K562 (cell line): Measurements from ENCODE around the gene RRAS. TPM values are rescaled to one million over a fixed set of nuclear protein-coding genes. Genes with fewer than 3 reads are reported as not detected.

Source experiments
- KAT2B ChIP-seq: IDR thresholded peaks from one replicate; pipeline ENCODE4 v1.6.1; 2012; ENCODE audit warnings: low read depth, mild to moderate bottlenecking, control low read depth, inconsistent platforms, low read length, moderate library complexity
- ZFP30 ChIP-seq: fragments of 250-450 bp; sonication (Bioruptor Pico); IDR thresholded peaks from 2 replicates; pipeline ENCODE4 v1.8.0; 2022; ENCODE audit warnings: moderate library complexity, mild to moderate bottlenecking, inconsistent platforms, borderline replicate concordance
- ZSCAN29 ChIP-seq: fragments of 450-650 bp; IDR thresholded peaks from 2 replicates; pipeline ENCODE4 v1.6.1; 2017
- polyA plus RNA-seq, 8 experiments: library from polyadenylated mRNA; depleted of rRNA in 4 of 8; stranded (reverse) in 5 of 8; unstranded in 3 of 8; fragments of >200 nt; fragmentation: Nextera tagmentation in 2 of 8; fragmentation: Illumina TruSeq in 1 of 8; extraction: Ambion mirVana in 2 of 8; extraction: Trizol in 1 of 8; gene quantifications; 2 replicates each; pipeline versions ENCODE4 v1.2.1 to v1.2.3, GENCODE V29; 2011 to 2014; ENCODE audit warnings: inconsistent platforms in 1 of 8, missing spikeins in 1 of 8
- total RNA-seq, 7 experiments: library from RNA; depleted of rRNA in 6 of 7; stranded (reverse); fragments of >200 nt in 6 of 7; fragmentation: Illumina TruSeq in 2 of 7; extraction: Trizol in 2 of 7; gene quantifications; 2 replicates each; pipeline versions ENCODE4 v1.2.1 to v1.2.3, GENCODE V29; 2011 to 2021; ENCODE audit warnings: low replicate concordance in 1 of 7
- TF ChIP-seq, protein P1 (sequence below): fragments of 200-600 bp; sonication (generic); IDR thresholded peaks from one replicate; pipeline ENCODE4 v1.6.1; 2012; ENCODE audit warnings: mild to moderate bottlenecking, low read depth, low read length, inconsistent platforms
- TF ChIP-seq, protein P2 (sequence below), 3 experiments: IDR thresholded peaks in 2 of 3; conservative IDR thresholded peaks in 1 of 3; 2 replicates each; pipeline ENCODE4 v1.5.1; 2011 to 2012; ENCODE audit warnings: low read length in 3 of 3, mild to moderate bottlenecking in 3 of 3, control low read depth in 2 of 3, improper control_type of control experiment in 1 of 3, inconsistent platforms in 1 of 3, low read depth in 1 of 3, mixed read lengths in 1 of 3, moderate library complexity in 1 of 3; ENCODE audit not compliant: insufficient read depth in 2 of 3
- TF ChIP-seq, protein P3 (sequence below): fragments of 250-450 bp; sonication (Bioruptor Pico); IDR thresholded peaks from 2 replicates; pipeline ENCODE4 v1.5.0; 2021
- TF ChIP-seq, protein P4 (sequence below): sonication (generic); formaldehyde crosslinking; IDR thresholded peaks from 2 replicates; pipeline ENCODE4 v1.8.0; 2022; ENCODE audit warnings: mild to moderate bottlenecking, missing genetic modification reagents, borderline replicate concordance

The RRAS gene
- total and polyA plus RNA-seq, 9 of the 15 experiments (the other 6 are each of a cell fraction or from before 2014, with no cell fraction given) = 0.70 to 17.3 (median 8.2) TPM

DNA sequence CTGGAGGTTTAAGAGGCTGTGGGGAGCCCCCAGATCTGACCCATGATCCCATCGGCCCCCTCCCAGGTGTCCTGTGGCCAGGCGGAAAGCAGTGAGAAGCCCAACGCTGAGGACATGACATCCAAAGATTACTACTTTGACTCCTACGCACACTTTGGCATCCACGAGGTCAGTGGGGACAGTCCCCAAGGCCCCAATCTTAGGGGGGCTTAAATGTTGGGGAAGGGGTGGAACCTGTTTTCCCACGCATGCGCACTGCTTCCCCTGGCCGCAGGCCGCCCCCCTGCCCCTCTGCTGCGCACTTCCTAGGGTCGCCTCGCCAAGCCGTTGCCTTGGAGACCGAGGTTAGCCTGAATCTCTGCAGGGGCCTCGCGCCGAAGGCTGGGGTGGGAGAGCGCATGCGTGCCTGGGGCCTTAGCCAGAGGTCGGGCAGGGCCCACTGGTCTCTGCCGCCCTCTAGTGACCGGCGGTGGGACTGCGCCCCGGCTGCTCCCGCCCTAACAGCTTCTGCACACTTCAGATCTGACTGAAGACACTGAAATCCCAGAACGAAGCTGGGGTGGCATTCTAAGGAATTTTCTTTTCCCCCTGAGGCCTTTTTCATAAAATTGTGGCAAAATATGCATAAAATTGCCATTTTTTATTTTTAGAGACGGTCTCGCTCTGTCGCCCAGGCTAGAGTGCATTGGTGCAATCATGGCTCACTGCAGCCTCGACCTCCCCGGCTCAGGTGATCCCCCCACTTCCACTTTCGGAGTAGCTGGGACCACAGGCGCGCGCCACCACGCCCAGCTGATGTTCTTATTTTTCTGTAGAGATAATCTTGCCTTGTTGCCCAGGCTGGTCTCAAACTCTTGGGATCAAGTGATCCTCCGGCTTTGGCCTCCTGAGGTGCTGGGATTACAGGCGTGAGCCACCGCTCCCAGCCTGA is 40.7 kb upstream of the RRAS start (continued):
- TF ChIP-seq, protein P1, sequence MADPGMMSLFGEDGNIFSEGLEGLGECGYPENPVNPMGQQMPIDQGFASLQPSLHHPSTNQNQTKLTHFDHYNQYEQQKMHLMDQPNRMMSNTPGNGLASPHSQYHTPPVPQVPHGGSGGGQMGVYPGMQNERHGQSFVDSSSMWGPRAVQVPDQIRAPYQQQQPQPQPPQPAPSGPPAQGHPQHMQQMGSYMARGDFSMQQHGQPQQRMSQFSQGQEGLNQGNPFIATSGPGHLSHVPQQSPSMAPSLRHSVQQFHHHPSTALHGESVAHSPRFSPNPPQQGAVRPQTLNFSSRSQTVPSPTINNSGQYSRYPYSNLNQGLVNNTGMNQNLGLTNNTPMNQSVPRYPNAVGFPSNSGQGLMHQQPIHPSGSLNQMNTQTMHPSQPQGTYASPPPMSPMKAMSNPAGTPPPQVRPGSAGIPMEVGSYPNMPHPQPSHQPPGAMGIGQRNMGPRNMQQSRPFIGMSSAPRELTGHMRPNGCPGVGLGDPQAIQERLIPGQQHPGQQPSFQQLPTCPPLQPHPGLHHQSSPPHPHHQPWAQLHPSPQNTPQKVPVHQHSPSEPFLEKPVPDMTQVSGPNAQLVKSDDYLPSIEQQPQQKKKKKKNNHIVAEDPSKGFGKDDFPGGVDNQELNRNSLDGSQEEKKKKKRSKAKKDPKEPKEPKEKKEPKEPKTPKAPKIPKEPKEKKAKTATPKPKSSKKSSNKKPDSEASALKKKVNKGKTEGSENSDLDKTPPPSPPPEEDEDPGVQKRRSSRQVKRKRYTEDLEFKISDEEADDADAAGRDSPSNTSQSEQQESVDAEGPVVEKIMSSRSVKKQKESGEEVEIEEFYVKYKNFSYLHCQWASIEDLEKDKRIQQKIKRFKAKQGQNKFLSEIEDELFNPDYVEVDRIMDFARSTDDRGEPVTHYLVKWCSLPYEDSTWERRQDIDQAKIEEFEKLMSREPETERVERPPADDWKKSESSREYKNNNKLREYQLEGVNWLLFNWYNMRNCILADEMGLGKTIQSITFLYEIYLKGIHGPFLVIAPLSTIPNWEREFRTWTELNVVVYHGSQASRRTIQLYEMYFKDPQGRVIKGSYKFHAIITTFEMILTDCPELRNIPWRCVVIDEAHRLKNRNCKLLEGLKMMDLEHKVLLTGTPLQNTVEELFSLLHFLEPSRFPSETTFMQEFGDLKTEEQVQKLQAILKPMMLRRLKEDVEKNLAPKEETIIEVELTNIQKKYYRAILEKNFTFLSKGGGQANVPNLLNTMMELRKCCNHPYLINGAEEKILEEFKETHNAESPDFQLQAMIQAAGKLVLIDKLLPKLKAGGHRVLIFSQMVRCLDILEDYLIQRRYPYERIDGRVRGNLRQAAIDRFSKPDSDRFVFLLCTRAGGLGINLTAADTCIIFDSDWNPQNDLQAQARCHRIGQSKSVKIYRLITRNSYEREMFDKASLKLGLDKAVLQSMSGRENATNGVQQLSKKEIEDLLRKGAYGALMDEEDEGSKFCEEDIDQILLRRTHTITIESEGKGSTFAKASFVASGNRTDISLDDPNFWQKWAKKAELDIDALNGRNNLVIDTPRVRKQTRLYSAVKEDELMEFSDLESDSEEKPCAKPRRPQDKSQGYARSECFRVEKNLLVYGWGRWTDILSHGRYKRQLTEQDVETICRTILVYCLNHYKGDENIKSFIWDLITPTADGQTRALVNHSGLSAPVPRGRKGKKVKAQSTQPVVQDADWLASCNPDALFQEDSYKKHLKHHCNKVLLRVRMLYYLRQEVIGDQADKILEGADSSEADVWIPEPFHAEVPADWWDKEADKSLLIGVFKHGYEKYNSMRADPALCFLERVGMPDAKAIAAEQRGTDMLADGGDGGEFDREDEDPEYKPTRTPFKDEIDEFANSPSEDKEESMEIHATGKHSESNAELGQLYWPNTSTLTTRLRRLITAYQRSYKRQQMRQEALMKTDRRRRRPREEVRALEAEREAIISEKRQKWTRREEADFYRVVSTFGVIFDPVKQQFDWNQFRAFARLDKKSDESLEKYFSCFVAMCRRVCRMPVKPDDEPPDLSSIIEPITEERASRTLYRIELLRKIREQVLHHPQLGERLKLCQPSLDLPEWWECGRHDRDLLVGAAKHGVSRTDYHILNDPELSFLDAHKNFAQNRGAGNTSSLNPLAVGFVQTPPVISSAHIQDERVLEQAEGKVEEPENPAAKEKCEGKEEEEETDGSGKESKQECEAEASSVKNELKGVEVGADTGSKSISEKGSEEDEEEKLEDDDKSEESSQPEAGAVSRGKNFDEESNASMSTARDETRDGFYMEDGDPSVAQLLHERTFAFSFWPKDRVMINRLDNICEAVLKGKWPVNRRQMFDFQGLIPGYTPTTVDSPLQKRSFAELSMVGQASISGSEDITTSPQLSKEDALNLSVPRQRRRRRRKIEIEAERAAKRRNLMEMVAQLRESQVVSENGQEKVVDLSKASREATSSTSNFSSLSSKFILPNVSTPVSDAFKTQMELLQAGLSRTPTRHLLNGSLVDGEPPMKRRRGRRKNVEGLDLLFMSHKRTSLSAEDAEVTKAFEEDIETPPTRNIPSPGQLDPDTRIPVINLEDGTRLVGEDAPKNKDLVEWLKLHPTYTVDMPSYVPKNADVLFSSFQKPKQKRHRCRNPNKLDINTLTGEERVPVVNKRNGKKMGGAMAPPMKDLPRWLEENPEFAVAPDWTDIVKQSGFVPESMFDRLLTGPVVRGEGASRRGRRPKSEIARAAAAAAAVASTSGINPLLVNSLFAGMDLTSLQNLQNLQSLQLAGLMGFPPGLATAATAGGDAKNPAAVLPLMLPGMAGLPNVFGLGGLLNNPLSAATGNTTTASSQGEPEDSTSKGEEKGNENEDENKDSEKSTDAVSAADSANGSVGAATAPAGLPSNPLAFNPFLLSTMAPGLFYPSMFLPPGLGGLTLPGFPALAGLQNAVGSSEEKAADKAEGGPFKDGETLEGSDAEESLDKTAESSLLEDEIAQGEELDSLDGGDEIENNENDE = no peak
- TF ChIP-seq, protein P2, sequence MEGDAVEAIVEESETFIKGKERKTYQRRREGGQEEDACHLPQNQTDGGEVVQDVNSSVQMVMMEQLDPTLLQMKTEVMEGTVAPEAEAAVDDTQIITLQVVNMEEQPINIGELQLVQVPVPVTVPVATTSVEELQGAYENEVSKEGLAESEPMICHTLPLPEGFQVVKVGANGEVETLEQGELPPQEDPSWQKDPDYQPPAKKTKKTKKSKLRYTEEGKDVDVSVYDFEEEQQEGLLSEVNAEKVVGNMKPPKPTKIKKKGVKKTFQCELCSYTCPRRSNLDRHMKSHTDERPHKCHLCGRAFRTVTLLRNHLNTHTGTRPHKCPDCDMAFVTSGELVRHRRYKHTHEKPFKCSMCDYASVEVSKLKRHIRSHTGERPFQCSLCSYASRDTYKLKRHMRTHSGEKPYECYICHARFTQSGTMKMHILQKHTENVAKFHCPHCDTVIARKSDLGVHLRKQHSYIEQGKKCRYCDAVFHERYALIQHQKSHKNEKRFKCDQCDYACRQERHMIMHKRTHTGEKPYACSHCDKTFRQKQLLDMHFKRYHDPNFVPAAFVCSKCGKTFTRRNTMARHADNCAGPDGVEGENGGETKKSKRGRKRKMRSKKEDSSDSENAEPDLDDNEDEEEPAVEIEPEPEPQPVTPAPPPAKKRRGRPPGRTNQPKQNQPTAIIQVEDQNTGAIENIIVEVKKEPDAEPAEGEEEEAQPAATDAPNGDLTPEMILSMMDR (IDR thresholded peaks at IDR 0.05 in 2 of 3, conservative IDR thresholded peaks at IDR 0.05 in 1 of 3; ENCODE audit: insufficient read depth in 2 of 3, low read depth in 1 of 3, low read length in 3 of 3) = peak; percentile 95 to 96 (median 96)
- TF ChIP-seq ZFP30 (CRISPR knock-in tag) = no peak
- no peak for TF ChIP-seq ZSCAN29
- TF ChIP-seq KAT2B = no peak
- TF ChIP-seq, protein P3, sequence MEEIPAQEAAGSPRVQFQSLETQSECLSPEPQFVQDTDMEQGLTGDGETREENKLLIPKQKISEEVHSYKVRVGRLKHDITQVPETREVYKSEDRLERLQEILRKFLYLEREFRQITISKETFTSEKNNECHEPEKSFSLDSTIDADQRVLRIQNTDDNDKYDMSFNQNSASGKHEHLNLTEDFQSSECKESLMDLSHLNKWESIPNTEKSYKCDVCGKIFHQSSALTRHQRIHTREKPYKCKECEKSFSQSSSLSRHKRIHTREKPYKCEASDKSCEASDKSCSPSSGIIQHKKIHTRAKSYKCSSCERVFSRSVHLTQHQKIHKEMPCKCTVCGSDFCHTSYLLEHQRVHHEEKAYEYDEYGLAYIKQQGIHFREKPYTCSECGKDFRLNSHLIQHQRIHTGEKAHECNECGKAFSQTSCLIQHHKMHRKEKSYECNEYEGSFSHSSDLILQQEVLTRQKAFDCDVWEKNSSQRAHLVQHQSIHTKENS (CRISPR knock-in tag) = no peak
- TF ChIP-seq, protein P4, sequence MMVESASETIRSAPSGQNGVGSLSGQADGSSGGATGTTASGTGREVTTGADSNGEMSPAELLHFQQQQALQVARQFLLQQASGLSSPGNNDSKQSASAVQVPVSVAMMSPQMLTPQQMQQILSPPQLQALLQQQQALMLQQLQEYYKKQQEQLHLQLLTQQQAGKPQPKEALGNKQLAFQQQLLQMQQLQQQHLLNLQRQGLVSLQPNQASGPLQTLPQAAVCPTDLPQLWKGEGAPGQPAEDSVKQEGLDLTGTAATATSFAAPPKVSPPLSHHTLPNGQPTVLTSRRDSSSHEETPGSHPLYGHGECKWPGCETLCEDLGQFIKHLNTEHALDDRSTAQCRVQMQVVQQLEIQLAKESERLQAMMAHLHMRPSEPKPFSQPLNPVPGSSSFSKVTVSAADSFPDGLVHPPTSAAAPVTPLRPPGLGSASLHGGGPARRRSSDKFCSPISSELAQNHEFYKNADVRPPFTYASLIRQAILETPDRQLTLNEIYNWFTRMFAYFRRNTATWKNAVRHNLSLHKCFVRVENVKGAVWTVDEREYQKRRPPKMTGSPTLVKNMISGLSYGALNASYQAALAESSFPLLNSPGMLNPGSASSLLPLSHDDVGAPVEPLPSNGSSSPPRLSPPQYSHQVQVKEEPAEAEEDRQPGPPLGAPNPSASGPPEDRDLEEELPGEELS (CRISPR knock-in tag) = no peak
